Left colon (tissue), 2 donors: ENCODE data around the gene PYCARD. TPM values are rescaled to one million over a fixed set of nuclear protein-coding genes. Genes with fewer than 3 reads are reported as not detected.
"Not testable (repeated sequence)": the region's sequence is repeated elsewhere in the genome, so short reads cannot be mapped to it uniquely, and the experiment has no call there.

Experiments
- ATAC-seq: fragments of 200-7000 bp; cut with Tn5 transposase; one replicate; pipeline ENCODE4 v1.9.1; 2020; ENCODE audit warnings: mild to moderate bottlenecking, moderate library complexity
- DNase-seq, 2 donors: peaks; one replicate each; pipeline ENCODE4 v3.0.0-alpha.2; 2020
- intact Hi-C, 2 donors: fragments of 100-400 bp; cut with DNase I in 1 of 2; cut with micrococcal nuclease in 1 of 2; formaldehyde crosslinking; loops; one replicate each; pipeline versions ENCODE4 v1.11.2 to v1.14.0; 2022; cut with DNase I, micrococcal nuclease
- total RNA-seq, 2 donors: library from RNA; stranded (reverse); fragmentation: NEBNext Ultra II Directional; extraction: Animal tissue kit (Norgen Biotek cat#: 25700); gene quantifications; one replicate each; pipeline ENCODE4 v1.2.1, GENCODE V29; 2021
- donor health status: DM: no; HTN: no; CAD: no.
- donor health status: DM: yes; HTN: yes; CAD: no.

Gene PYCARD
- total RNA-seq, 2 donors from 2014 or later = 83.0 to 93.8 TPM

- intact Hi-C loops = no loop called here
- DNase-seq (no peak), ATAC-seq (no peak)
These were observed 14.0 kb upstream of the PYCARD start, which contains the start of gene PYDC1 for GRCh38 chr16:31216422-31217135. TSS of gene PYDC1 (minus strand) at chr16:31217135. CDS start at chr16:31217028, 107 bp downstream.

DNA sequence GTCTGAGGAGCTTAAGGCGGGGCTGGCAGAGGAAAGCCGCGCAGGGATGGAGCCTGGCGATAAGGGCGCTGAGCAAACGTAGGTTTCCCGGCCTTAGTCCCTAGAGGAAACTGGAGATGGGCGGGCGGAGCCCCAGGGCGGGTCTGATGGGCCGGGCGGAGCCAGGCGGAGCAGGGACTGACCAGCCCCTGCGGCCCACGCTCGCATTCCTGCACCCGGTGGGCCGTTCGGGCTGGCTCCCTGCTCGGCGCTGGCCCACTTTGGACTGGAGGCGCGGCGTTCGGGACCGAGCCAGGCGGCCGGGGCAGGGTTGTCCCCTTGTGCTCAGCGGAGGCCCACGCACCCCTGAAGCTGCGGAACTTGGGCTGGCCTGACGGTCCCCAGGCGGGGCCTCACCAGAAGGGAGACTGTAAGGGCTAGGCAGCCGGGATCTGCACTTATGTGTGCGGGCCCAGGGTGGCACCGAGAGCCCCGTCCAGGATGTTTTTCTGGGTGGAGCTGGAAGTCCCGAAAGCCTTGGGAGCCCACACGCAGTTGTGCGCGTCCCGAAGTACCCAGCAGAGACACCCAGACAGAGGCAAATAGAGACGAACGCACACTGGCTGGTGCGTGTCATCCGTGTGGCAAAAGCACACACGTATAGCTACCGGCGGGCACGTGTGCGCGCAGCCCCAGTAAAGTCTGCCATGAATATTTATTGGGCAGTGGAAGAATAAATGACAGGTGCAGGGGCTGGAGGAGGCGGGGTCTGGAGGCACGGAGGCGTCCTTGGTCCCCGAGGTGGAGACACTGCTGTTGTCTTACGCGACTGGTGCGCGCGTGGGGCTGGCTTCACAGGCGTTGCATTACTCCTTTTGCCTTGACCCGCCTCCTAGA, 13.0 kb upstream of the PYCARD start:
- intact Hi-C loops = no loop called here
- peak; percentile 53 to 67 for DNase-seq

DNA sequence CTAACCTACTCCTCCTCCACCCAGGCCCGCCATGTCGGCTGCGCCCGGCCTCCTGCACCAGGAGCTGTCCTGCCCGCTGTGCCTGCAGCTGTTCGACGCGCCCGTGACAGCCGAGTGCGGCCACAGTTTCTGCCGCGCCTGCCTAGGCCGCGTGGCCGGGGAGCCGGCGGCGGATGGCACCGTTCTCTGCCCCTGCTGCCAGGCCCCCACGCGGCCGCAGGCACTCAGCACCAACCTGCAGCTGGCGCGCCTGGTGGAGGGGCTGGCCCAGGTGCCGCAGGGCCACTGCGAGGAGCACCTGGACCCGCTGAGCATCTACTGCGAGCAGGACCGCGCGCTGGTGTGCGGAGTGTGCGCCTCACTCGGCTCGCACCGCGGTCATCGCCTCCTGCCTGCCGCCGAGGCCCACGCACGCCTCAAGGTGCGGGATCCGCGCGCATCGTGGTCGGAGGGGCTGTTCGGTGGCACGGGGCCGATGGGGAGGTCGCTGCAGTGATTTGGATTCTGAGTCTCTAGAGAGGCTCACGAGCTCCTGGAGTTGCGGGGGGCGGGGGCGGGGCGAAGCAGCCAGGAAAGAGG, 12.2 kb upstream of the PYCARD start:
- DNase-seq = no peak
- intact Hi-C loops = no loop called here
- ATAC-seq = peak; percentile 29

More for the DNA sequence above, 13.0 kb upstream of the PYCARD start:
- ATAC-seq = peak; percentile 92

- DNase-seq (no peak), ATAC-seq (no peak)
- intact Hi-C loops = no loop called here
These were observed 11.5 kb upstream of the PYCARD start, which contains the start of gene TRIM72 for GRCh38 chr16:31213877-31214707. TSS of gene TRIM72 (plus strand) at chr16:31214119. CDS start at chr16:31214739, 620 bp downstream.

GRCh38 chr16:31213342-31213741, 10.8 kb upstream of the PYCARD start:
- DNase-seq (no peak), ATAC-seq (no peak)
- intact Hi-C loops = no loop called here

DNA sequence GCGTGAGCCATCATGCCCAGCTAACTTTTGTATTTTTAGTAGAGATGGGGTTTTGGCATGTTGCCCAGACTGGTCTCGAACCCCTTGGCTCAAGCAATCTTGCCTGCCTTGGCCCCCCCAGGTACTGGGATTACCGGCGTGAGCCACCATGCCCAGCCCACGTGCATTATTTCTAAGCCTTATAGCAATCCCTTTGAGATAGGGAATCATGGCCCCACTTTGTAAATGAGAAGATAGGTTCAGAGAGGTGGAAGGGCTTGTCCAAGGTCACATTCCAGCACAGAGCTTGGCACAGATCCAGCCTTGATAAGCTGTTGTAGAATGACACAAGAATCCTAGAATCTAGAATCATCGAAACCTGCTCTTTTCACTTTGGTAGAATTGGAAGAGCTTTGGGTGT, 4.2 kb upstream of the PYCARD start:
- intact Hi-C loops = no loop called here
- ATAC-seq = no peak

DNA sequence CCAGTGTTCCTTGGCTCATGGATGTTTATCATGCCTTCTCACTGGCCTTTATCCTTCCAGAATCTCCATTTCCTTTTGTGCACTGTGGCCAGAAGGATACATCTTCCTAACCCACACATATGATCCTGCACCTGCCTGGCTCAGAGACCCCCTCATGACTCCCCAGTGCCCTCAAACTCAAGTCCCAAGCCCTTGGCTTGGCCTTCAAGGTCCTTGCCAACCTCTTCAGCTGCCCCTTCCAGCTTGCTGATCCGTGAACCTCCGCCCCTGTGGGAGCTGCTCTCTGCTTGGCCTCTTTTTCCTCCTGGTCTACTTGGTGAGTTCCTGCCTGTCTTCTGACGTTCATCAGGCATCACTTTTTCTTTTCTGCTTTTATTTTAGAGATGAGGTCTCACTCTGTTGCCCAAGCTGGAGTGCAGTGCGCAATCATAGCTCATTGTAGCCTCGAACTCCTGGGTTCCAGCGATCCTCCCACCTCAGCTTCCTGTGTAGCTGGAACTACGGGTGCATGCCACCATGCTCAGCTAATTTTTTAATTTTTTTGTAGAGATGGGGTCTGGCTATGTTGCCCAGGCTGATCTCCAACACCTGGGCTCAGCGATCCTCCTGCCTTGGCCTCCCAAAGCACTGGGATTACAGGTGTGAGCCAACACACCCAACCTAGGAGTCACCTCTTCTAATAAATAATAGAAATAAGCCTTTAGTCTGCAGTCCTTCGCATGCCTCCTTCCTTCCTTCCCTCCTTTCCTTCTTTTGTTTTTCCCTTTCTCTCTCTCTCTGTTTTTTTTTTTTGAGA, 2.5 kb upstream of the PYCARD start:
- DNase-seq (no peak), ATAC-seq (no peak)
- intact Hi-C loops = no loop called here

More for the DNA sequence above, 4.2 kb upstream of the PYCARD start:
- no peak for DNase-seq

DNA sequence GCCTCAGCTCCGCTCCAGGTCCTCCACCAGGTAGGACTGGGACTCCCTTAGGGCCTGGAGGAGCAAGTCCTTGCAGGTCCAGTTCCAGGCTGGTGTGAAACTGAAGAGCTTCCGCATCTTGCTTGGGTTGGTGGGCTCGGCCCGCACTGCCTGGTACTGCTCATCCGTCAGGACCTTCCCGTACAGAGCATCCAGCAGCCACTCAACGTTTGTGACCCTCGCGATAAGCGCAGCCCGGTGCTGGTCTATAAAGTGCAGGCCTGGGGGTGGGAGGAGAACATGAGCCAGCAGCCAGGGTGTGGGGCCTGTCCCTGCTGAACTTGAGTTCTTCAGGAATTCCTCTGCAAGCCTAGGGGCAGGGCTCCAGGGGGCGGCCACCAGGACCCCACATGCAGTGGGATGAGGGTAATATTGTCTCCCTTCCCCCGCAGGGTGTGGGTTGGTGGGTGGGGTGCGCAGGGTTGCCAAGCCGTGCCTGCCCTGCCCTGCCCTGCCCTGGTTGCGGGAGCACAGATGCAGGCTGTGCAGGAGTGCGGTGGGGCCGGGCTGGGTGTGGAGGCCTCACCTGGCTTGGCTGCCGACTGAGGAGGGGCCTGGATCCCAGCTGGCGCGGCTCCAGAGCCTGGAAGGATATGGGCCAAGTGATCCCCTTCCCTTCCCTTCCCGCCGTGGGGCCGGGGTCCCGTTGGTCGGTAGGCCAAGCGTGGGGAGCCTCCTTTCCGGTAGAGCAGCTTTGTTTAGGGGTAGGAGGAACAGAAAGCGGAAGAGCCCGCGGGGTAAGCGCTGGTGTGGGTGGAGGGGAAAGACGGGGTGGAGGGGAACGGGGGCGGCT, 762 bp downstream of the PYCARD start:
- DNase-seq (peak; percentile 78 to 83), ATAC-seq (peak; percentile 82)
- intact Hi-C loops = no loop called here

DNA sequence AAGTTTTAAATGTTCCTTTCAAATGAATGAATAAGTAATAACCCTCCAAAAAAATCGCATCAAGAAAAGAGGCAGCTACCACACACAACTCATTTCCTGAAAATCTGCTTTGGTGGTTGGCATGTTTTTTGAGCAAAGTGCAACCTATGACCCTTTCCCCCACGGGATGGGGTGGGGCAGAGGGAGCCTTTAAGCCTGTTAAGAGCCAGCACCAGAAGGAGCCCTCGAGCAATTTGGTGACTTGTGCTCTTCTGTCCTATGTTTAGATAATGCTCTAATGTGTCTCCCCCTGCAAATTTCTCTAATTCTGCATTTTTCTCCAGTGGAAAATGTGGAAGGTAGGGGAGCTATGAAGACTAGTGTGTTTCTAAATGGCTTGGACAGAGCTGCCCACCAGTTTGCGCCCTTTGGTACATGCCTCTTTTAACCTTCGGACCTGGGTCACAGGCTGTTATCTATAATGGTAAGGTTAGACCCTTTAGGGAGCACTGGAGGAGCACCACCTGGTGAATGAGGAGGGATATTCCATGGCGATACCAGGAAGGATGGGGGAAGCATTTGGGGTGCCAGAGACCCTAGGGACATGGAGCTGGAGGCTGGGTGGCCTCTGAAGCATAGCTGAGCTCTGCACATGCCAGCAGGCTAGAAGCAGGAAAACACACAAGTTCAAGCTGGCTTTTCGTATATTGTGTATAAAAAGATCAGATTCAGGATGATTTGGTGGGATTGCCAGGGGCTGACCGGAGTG, 1.6 kb downstream of the PYCARD start:
- DNase-seq (peak in 1 of 2 donors; percentile 40), ATAC-seq (peak; percentile 22)
- intact Hi-C loops = no loop called here

DNA sequence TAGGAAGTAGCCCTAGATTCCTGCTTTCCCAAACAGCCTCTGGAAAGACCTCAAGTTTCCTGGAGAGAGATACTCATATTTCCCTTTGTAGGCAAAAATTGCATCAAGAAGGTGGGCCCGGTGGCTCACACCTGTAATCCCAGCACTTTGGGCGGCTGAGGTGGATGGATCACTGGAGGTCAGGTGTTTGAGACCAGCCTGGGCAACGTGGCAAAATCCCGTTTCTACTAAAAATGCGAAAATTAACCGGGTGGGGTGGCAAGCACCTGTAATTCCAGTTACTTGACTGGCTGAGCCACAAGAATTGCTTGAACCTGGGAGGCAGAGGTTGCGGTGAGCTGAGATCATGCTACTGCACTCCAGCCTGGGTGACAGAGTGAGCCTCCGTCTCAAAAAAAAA, 2.4 kb downstream of the PYCARD start:
- ATAC-seq, intact Hi-C loops, DNase-seq: not testable (repeated sequence)

GRCh38 chr16:31199430-31200041, 3.0 kb downstream of the PYCARD start:
- ATAC-seq (no peak), DNase-seq (no peak)
- intact Hi-C loops = no loop called here

DNA sequence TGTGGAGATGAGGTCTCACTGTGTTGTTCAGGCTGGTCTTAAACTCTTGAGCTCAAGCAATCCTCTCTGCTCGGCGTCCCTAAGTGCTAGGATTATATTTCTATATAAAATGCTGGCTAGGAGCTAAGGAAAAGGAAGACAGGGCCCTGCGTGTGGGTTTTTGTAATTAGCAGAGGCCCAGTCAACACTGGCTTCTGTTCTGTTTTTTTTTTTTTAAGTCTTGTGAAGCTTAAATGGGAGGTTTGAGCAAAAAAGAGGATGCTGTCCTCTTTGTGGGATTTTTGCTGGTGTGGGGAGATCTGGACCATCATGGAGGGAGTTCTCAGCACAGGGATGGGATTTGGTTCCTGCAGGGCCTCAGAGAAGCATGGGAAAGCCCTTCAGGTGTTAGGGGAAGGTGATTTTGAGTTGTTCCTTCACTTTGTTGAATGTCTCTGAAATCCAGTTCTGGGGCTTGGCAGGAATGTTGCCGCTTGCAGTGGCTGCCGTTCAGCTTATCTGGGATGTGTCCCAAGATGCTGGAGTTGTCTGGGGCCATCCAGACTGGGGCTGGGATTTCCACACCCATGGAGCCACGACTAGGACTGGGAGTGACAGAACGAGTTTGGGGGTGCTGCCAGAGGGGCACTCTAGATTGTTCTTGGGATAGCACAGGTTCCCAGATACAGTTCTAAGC, 4.2 kb downstream of the PYCARD start:
- ATAC-seq (no peak), DNase-seq (no peak)
- intact Hi-C loops = no loop called here

DNA sequence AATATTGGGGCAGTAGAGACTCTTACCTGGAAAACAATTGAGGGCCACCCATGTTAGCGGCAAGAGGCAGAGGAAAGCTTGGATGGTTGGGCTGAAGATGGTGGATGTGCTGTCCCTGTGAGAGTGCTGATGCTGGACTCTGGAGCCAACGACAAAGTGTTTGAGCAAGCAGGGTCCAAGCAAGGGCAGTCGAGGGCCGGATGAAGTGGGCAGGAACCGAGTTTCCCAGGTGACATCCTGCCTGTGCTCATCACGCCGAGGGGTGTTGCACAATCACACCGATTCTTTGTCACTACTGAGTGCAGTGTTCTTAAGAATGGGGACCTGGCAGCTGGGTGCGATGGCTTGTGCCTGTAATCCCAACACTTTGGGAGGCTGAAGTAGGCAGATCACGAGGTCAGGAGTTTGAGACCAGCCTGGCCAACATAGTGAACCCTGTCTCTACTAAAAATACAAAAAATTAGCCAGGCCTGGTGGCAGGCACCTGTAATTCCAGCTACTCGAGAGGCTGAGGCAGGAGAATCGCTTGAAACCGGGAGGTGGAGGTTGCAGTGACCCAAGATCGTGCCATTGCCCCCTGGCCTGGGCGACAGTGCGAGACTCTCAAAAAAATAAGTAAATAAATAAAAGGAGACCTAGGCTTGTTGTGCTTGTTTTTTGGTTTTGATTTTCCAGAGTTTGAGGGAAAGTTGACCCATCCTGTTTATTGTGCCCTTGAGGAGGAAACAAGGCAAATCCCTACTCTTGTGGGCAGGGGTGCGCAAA, 6.1 kb downstream of the PYCARD start:
- DNase-seq (no peak), ATAC-seq (no peak)
- intact Hi-C loops = no loop called here

DNA sequence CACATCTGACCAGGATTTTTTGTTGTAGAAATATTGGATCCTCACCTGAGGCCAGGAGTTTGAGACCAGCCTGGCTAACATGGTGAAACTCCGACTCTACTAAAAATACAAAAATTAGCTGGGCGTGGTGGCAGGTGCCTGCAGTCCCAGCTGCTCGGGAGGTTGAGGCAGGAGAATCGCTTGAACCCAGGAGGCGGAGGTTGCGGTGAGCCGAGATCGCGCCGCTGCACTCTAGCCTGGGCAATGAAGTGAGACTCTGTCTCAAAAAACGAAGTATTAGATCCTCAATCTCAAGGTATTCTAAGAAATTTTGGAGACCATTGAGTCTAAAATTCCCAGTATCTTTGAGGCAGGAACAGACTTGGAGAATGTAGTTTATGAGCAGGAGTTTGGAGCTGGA, 6.7 kb downstream of the PYCARD start:
- ATAC-seq, DNase-seq, intact Hi-C loops: not testable (repeated sequence)

DNA sequence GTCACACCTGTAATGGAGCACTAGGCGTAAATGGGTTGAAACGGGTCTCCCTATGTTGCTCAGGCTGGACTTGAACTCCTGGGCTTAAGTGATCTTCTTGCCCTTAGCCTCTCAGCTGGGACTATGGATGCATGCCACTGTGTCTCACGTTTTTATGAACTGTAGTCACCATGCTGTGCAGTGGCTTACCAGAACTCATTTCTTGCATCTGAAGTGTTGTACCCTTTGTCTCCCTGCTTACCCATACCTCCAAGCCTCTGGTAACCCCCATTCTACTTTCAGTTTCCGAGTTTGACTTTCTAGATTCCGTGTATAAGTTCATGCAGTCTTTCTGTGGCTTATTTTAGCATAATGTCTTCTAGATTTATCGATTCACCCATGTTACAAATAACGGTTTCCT, 7.7 kb downstream of the PYCARD start:
- ATAC-seq = no peak
- no peak for DNase-seq
- intact Hi-C loops = no loop called here
